Measurements from ENCODE around the gene APOL1. TPM values are rescaled to one million over a fixed set of nuclear protein-coding genes. Genes with fewer than 3 reads are reported as not detected.

The APOL1 gene
- total and polyA plus RNA-seq, 10 of the 15 experiments (the other 5 are each of a cell fraction or from before 2014, with no cell fraction given), result 9.0 to 42.0 (median 17.6) TPM

- Histone ChIP-seq H3K9ac (ENCODE audit: control insufficient read depth, insufficient read depth, low read length) (no peak overlapping the region), H3K4me1 (ENCODE audit: control insufficient read depth, insufficient read depth, low read length) (peaks cover 4% of the 10 kb centered on the region; the same call in 1 of the 2 replicates), H2AFZ (ENCODE audit: control insufficient read depth, low read depth, low read length) (no peak overlapping the region), H3K27ac (ENCODE audit: control insufficient read depth, insufficient read depth) (no peak overlapping the region), H3K4me2 (ENCODE audit: control insufficient read depth, insufficient read depth) (no peak overlapping the region), H3K9me3 (replicated peaks; ENCODE audit: control insufficient read depth, insufficient read depth, low read length) (no peaks in the 10 kb centered on the region), H3K4me3 (no peak overlapping the region), H3K79me2 (ENCODE audit: control insufficient read depth, insufficient read depth, low read length) (no peaks in the 10 kb centered on the region), H3K36me3 (ENCODE audit: control insufficient read depth in 2 of 2, insufficient read depth in 2 of 2, low read length in 1 of 2) (no peaks in the 10 kb centered on the region), H4K20me1 (ENCODE audit: control insufficient read depth, insufficient read depth) (no peaks in the 10 kb centered on the region), H3K27me3 (replicated peaks in 1 of 2; ENCODE audit: control insufficient read depth in 2 of 2, insufficient read depth in 2 of 2, low read length in 1 of 2) (no peaks in the 10 kb centered on the region)
- TF ChIP-seq SRF (IDR thresholded peaks at IDR 0.05; ENCODE audit: low read depth in 2 of 2, low read length in 2 of 2) (no peak), E2F8 (IDR thresholded peaks at IDR 0.05; ENCODE audit: low read depth, partially characterized antibody) (no peak)
- SMC1A ChIA-PET (ENCODE audit: uncharacterized antibody, unreplicated experiment), result interaction anchor here (0.6 to 1.4 kb wide), 4 partner anchors 9 to 22 kb away, joined by 3 to 5 read pairs (median 3); no protein-coding TSS in a partner anchor
- in situ Hi-C loops (cut with MboI) (no loop called here), intact Hi-C loops (cut with micrococcal nuclease; ENCODE audit: unreplicated experiment) (no loop called here)
- RAD21 ChIA-PET (ENCODE audit: unreplicated experiment), result interaction anchor here (1.0 to 1.3 kb wide), 2 partner anchors 21 to 37 kb away, joined by 3 to 5 read pairs; partner anchors contain the start of gene APOL1
- 50% methylated on average over 1 of the region's 2 CpGs for WGBS (ENCODE audit: insufficient coverage, insufficient replicate concordance, low lambda C conversion rate, missing lambda C conversion rate)
- POLR2A ChIA-PET, result no interaction called here
- FAIRE-seq (no peak), ATAC-seq (no peak), DNase-seq (ENCODE audit: low read depth, low spot score) (no peak)
- BruUV-seq (replicated peaks), result no TSS peak
- CTCF ChIA-PET, result interaction anchor here (0.8 to 2.7 kb wide), 4 partner anchors 14 to 71 kb away, joined by 3 to 12 read pairs (median 6); partner anchors contain the start of gene APOL4
Observed at GRCh38 chr22:36215981-36216380, 37.0 kb upstream of the APOL1 start.

GRCh38 chr22:36218648-36219193, 34.2 kb upstream of the APOL1 start:
- H2AFZ ChIP-seq (ENCODE audit: control insufficient read depth, low read depth, low read length), result no peak overlapping the region
- intact Hi-C loops (cut with micrococcal nuclease; ENCODE audit: unreplicated experiment), result no loop called here
- CTCF ChIA-PET, result interaction anchor here (1.4 kb wide), 1 partner anchor 59 kb away, joined by 3 read pairs; no protein-coding TSS in a partner anchor

More at GRCh38 chr22:36218648-36219193, 34.2 kb upstream of the APOL1 start:
- ChIA-PET SMC1A (ENCODE audit: uncharacterized antibody, unreplicated experiment) (interaction anchor here (1.0 to 2.4 kb wide), 5 partner anchors 9 to 60 kb away, joined by 3 to 9 read pairs (median 5); no protein-coding TSS in a partner anchor), RAD21 (ENCODE audit: unreplicated experiment) (no interaction called here), POLR2A (interaction anchor here (1.6 kb wide), 1 partner anchor 21 kb away, joined by 4 read pairs; no protein-coding TSS in a partner anchor)
- H3K27ac ChIP-seq (ENCODE audit: control insufficient read depth, insufficient read depth), result no peak overlapping the region
- DNase-seq (ENCODE audit: low read depth, low spot score) (no peak), FAIRE-seq (no peak), ATAC-seq (no peak)
- no peaks in the 10 kb centered on the region for H3K36me3 ChIP-seq (ENCODE audit: control insufficient read depth in 2 of 2, insufficient read depth in 2 of 2, low read length in 1 of 2)
- H4K20me1 ChIP-seq (ENCODE audit: control insufficient read depth, insufficient read depth), result no peaks in the 10 kb centered on the region
- WGBS (ENCODE audit: insufficient coverage, insufficient replicate concordance, low lambda C conversion rate, missing lambda C conversion rate), result 37% methylated on average over 7 of the region's 7 CpGs
- no peaks in the 10 kb centered on the region for H3K4me1 ChIP-seq (ENCODE audit: control insufficient read depth, insufficient read depth, low read length)
- TF ChIP-seq SPI1 (IDR thresholded peaks at IDR 0.05; ENCODE audit: borderline replicate concordance, insufficient read depth, low read depth, low read length) (0 out of 2 replicates have a peak, but pooled peaks have one; percentile 6), MTA2 (IDR thresholded peaks at IDR 0.05; ENCODE audit: low read depth) (peak; percentile 22; the same call in 1 of the 2 replicates), KLF5 (IDR thresholded peaks at IDR 0.05; ENCODE audit: partially characterized antibody) (no peak), PKNOX1 (IDR thresholded peaks at IDR 0.05) (peak; percentile 30; the same call in 1 of the 2 replicates), FOXM1 (IDR thresholded peaks at IDR 0.05; ENCODE audit: low read depth, low read length) (no peak)
- no peaks in the 10 kb centered on the region for H3K9me3 ChIP-seq (replicated peaks; ENCODE audit: control insufficient read depth, insufficient read depth, low read length)
- no peak overlapping the region for H3K4me3 ChIP-seq
- H3K4me2 ChIP-seq (ENCODE audit: control insufficient read depth, insufficient read depth), result no peak overlapping the region
- H3K79me2 ChIP-seq (ENCODE audit: control insufficient read depth, insufficient read depth, low read length), result no peaks in the 10 kb centered on the region
- no peaks in the 10 kb centered on the region for H3K27me3 ChIP-seq (replicated peaks in 1 of 2; ENCODE audit: control insufficient read depth in 2 of 2, insufficient read depth in 2 of 2, low read length in 1 of 2)
- no TSS peak for BruUV-seq (replicated peaks)
- in situ Hi-C loops (cut with MboI), result no loop called here
- no peak overlapping the region for H3K9ac ChIP-seq (ENCODE audit: control insufficient read depth, insufficient read depth, low read length)
